Astrocyte (in vitro differentiated cells and primary cell): ENCODE measurements around the gene ROR1. TPM values are rescaled to one million over a fixed set of nuclear protein-coding genes. Genes with fewer than 3 reads are reported as not detected.
A peak's percentile ranks its signal among the peaks of the same experiment; 100 is the strongest.

Source experiments
- DNase-seq: peaks from one replicate; pipeline ENCODE4 v3.0.0-alpha.2; 2010; ENCODE audit warnings: low read depth
- FAIRE-seq: peaks from 2 replicates; lab custom pipeline; 2011; peaks lifted over from hg19 to GRCh38; lab: Jason Lieb, UNC
- H2AFZ ChIP-seq: 2 replicates; pipeline ENCODE4 v1.6.0; 2012; ENCODE audit warnings: low read depth, low read length, inconsistent platforms
- H3K27ac ChIP-seq: 2 replicates; pipeline ENCODE4 v1.5.1; 2011; ENCODE audit warnings: low read depth, low read length, inconsistent platforms
- H3K27me3 ChIP-seq: 2 replicates; pipeline ENCODE4 v1.6.0; 2011; ENCODE audit warnings: low read length, inconsistent platforms; ENCODE audit not compliant: insufficient read depth
- H3K36me3 ChIP-seq: 2 replicates; pipeline ENCODE4 v1.5.1; 2011; ENCODE audit warnings: low read length, inconsistent platforms; ENCODE audit not compliant: insufficient read depth
- H3K4me1 ChIP-seq: 2 replicates; pipeline ENCODE4 v1.5.1; 2011; ENCODE audit warnings: low read length, inconsistent platforms; ENCODE audit not compliant: insufficient read depth
- H3K4me2 ChIP-seq: 2 replicates; pipeline ENCODE4 v1.6.0; 2012; ENCODE audit warnings: low read length, inconsistent platforms
- H3K4me3 ChIP-seq: 2 replicates; pipeline ENCODE4 v1.5.1; 2011; ENCODE audit warnings: low read depth, mild to moderate bottlenecking, low read length, inconsistent platforms; ENCODE audit not compliant: insufficient read depth
- H3K79me2 ChIP-seq: 2 replicates; pipeline ENCODE4 v1.6.0; 2012; ENCODE audit warnings: mild to moderate bottlenecking, low read length, inconsistent platforms; ENCODE audit not compliant: insufficient read depth
- H3K9ac ChIP-seq: 2 replicates; pipeline ENCODE4 v1.6.0; 2012; ENCODE audit warnings: mild to moderate bottlenecking, low read length, inconsistent platforms
- H3K9me3 ChIP-seq: 2 replicates; pipeline ENCODE4 v1.5.1; 2012; ENCODE audit warnings: low read depth, mild to moderate bottlenecking, low read length, inconsistent platforms; ENCODE audit not compliant: insufficient read depth
- H4K20me1 ChIP-seq: 2 replicates; pipeline ENCODE4 v1.6.0; 2012; ENCODE audit warnings: low read length, inconsistent platforms; ENCODE audit not compliant: insufficient read depth
- H3K27ac Mint-ChIP-seq: one replicate; pipeline ENCODE4 v1.8.0; 2021; ENCODE audit warnings: mild to moderate bottlenecking, mixed read lengths; ENCODE audit not compliant: unreplicated experiment
- H3K27me3 Mint-ChIP-seq: one replicate; pipeline ENCODE4 v1.8.0; 2021; ENCODE audit warnings: low read depth, mixed read lengths; ENCODE audit not compliant: unreplicated experiment
- H3K36me3 Mint-ChIP-seq: one replicate; pipeline ENCODE4 v1.8.0; 2021; ENCODE audit warnings: low read depth, mixed read lengths; ENCODE audit not compliant: unreplicated experiment
- H3K4me1 Mint-ChIP-seq: one replicate; pipeline ENCODE4 v1.8.0; 2021; ENCODE audit warnings: low read depth, mixed read lengths; ENCODE audit not compliant: unreplicated experiment
- H3K4me3 Mint-ChIP-seq: one replicate; pipeline ENCODE4 v1.8.0; 2021; ENCODE audit warnings: mild to moderate bottlenecking, moderate library complexity, mixed read lengths; ENCODE audit not compliant: unreplicated experiment
- H3K9me3 Mint-ChIP-seq: one replicate; pipeline ENCODE4 v1.8.0; 2021; ENCODE audit warnings: mild to moderate bottlenecking, mixed read lengths; ENCODE audit not compliant: unreplicated experiment
- EZH2 ChIP-seq: IDR thresholded peaks from 2 replicates; pipeline ENCODE4 v1.6.1; 2012; ENCODE audit warnings: mild to moderate bottlenecking, low read length, inconsistent platforms; ENCODE audit not compliant: insufficient read depth
- total RNA-seq: library from RNA; stranded (reverse); gene quantifications from 2 replicates; pipeline ENCODE4 v1.2.1, GENCODE V29; 2021
- TF ChIP-seq, protein P1 (sequence below): IDR thresholded peaks from 2 replicates; pipeline ENCODE4 v1.5.1; 2011; ENCODE audit warnings: low read depth, mild to moderate bottlenecking, inconsistent platforms, low read length, moderate library complexity; ENCODE audit not compliant: insufficient read depth

ROR1 gene
- total RNA-seq, 1 donor from 2014 or later = 38.3 TPM

DNA sequence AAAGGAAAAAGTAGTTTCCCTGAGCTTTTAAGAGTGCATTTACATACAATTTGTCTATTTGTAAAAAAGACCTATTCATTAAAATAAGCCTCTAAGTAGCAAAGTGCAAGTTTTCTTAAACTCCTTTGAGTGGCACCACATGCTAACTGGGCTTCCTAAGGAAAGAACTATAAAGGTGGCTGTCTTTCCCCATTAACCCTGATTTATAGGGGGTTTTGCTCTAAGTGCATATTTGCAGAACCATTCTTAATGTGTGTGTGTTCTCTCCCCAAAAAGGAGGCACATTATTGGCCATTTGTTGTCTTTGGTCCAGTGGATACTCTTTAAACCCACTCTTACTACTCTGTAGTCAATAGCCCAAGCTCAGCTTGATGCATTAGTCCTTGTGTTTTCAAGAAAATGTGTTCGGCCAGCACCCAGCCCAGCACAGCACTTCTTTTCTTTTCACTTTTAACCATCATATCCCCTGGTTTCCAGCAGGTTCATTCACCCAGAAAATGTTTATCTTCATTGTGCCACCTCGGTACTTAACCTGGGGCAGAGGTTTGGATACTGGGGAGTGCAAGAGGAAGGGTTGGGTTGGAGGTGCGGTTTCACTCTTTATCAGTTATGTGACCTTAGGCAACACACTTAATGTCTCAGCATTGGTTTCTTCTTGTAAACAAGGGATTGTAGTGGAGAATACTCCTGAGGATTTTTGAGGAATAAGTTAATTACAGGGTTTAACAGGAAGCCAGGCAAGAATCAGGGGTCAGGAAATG lies 267.7 kb downstream of the ROR1 start:
- FAIRE-seq (no peak), DNase-seq (no peak)
- H3K9me3 Mint-ChIP-seq = no peaks in the 10 kb centered on the region
- H3K27me3 Mint-ChIP-seq = no peaks in the 10 kb centered on the region
- TF ChIP-seq, protein P1, sequence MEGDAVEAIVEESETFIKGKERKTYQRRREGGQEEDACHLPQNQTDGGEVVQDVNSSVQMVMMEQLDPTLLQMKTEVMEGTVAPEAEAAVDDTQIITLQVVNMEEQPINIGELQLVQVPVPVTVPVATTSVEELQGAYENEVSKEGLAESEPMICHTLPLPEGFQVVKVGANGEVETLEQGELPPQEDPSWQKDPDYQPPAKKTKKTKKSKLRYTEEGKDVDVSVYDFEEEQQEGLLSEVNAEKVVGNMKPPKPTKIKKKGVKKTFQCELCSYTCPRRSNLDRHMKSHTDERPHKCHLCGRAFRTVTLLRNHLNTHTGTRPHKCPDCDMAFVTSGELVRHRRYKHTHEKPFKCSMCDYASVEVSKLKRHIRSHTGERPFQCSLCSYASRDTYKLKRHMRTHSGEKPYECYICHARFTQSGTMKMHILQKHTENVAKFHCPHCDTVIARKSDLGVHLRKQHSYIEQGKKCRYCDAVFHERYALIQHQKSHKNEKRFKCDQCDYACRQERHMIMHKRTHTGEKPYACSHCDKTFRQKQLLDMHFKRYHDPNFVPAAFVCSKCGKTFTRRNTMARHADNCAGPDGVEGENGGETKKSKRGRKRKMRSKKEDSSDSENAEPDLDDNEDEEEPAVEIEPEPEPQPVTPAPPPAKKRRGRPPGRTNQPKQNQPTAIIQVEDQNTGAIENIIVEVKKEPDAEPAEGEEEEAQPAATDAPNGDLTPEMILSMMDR = no peak
- no peak for TF ChIP-seq EZH2
- Histone ChIP-seq H3K79me2 (no peaks in the 10 kb centered on the region), H3K9me3 (no peaks in the 10 kb centered on the region), H3K9ac (peak overlapping the region; percentile 42), H3K4me1 (peaks cover 53% of the 10 kb centered on the region), H3K4me3 (no peak overlapping the region), H2AFZ (no peak overlapping the region), H3K36me3 (no peaks in the 10 kb centered on the region), H4K20me1 (no peaks in the 10 kb centered on the region), H3K27ac (peak overlapping the region; percentile 68), H3K27me3 (no peaks in the 10 kb centered on the region), H3K4me2 (no peak overlapping the region)
- peaks cover 63% of the 10 kb centered on the region for H3K4me1 Mint-ChIP-seq
- H3K36me3 Mint-ChIP-seq = peaks cover 4% of the 10 kb centered on the region
- peak overlapping the region; percentile 3 for H3K27ac Mint-ChIP-seq
- H3K4me3 Mint-ChIP-seq = no peak overlapping the region

DNA sequence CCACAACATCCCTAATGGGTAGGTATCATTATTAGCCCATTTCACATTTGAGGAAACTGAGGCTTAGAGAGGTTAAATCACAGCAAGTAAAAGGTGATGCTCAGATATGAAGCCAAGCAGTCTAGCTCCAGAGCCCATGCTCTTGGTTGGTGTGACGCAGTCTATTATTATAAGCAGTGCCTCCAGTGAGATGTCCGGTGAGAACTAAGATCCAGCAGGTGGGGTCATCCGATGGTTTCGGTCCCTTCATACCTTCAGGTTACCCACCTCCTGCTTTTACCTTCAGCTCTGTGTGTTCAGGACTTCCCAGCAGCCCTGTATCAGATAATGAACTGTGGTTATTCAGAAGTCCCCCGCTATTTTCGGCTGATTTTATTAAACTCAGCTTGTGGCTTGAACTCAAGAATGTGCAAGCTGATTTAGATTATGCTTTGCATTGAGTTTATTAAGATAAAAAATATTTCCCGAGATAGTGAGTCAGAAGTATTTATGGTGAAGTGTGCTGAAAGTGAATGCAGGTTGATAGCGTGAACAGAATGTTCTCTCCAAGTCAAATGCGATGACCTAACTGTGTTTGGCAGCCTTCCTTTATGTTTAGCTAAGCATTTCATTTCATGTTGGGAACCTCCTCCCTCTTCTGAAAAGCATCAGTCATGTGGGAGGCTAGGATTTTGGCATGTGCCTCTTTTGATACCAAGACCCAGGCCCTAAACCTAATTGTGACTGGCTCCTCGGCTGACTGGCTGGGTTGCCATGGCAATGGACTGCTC lies 268.7 kb downstream of the ROR1 start:
- H3K4me1 ChIP-seq = peaks cover 53% of the 10 kb centered on the region
- H3K79me2 ChIP-seq = no peaks in the 10 kb centered on the region
- peak; percentile 99 for FAIRE-seq
- peak overlapping the region; percentile 44 for H3K9ac ChIP-seq
- H2AFZ ChIP-seq = no peak overlapping the region
- TF ChIP-seq, protein P1 = no peak
- TF ChIP-seq EZH2 = no peak
- Mint-ChIP-seq H3K27me3 (no peaks in the 10 kb centered on the region), H3K4me3 (no peak overlapping the region), H3K4me1 (peaks cover 61% of the 10 kb centered on the region), H3K36me3 (peaks cover 4% of the 10 kb centered on the region), H3K27ac (peak overlapping the region; percentile 80), H3K9me3 (no peaks in the 10 kb centered on the region)
- no peak overlapping the region for H3K4me3 ChIP-seq
- no peaks in the 10 kb centered on the region for H3K9me3 ChIP-seq
- peak overlapping the region; percentile 65 for H3K4me2 ChIP-seq
- peak overlapping the region; percentile 68 for H3K27ac ChIP-seq
- peak; percentile 98 for DNase-seq
- H3K36me3 ChIP-seq = no peaks in the 10 kb centered on the region
- no peaks in the 10 kb centered on the region for H3K27me3 ChIP-seq
- no peaks in the 10 kb centered on the region for H4K20me1 ChIP-seq
